COLO668 (cell line): ENCODE results near the gene CENPVL2.
"Not testable (repeated sequence)": the region's sequence is repeated elsewhere in the genome, so short reads cannot be mapped to it uniquely, and the experiment has no call there.

Experiments
- DNase-seq: peaks from one replicate; lab custom pipeline; 2025; ENCODE audit not compliant: unreplicated experiment; lab: John Stamatoyannopoulos, UW

Gene CENPVL2

DNA sequence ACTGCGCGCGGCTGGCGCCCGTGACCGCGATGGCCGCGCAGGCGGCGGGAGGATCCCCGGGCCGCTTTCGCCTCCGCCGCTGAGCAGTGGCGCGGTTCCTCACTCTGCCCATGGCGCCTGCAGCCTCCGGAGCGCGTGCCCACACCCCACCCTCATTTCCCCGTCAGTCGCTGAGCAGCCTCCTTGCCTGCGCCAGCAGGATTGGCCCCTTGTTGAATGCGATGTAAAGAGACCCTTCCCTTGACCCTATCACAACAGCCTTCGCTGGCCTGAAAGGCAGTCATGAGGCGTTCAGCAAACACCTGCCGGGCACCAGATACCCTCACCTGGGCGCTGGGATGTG lies at the start of gene CENPVL2:
CENPVL2 (minus strand) TSS at position 112 of the 343 bp plus-strand sequence; CDS start at position 112, 0 bp downstream.
- not testable (repeated sequence) for DNase-seq

DNA sequence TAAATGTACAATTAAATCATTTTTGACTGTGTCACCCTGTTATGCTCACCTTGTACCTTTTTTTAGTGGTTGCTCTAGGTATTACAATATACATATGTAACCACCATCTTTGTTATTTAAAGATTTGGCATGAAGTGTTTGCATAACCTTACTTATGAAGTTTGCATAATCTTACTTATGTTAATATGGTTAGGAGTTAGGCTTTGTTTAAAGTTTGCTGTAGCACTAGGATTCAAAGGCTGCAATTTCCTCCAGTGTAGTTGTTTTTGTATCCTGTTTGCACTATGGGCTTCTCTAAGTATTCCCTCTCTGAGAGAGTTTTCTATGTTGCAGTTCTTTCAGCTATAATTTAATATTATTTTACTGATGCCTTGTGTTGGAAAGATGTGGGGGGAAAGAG lies 45.6 kb upstream of the CENPVL2 start:
- no peak for DNase-seq

DNA sequence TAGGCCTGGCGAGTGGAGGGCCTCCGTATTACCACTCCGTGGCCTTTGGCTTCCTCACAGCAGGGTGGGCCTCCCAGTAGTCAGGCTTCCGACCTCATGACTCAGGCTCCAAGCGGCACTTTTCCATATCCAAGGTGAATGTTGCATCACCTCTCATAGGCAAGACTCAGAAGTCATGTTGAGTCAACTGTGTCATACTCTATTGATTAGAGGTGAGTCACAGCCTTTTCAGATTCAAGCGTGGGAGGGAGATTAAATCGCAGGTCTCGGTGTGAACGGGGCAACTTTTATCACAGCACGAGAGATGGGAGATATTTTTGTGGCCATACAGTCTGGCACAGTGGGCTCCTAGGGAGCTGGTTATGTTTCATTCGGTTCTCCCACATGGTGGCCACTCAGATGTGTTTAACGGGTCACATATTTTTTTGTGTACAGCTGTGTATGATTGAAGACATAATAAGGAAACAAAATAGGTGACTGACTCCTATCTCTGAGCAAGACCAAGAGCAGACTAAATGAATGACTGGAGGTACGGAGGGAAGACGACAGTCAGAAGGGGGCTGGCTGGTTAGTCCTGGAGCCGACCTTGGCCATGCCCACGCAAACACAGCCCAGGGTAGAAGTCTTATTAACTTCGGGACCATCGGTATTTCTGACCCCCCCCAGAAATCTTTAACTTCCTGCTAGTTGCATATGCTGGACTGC lies 30.5 kb upstream of the CENPVL2 start:
- not testable (repeated sequence) for DNase-seq

DNA sequence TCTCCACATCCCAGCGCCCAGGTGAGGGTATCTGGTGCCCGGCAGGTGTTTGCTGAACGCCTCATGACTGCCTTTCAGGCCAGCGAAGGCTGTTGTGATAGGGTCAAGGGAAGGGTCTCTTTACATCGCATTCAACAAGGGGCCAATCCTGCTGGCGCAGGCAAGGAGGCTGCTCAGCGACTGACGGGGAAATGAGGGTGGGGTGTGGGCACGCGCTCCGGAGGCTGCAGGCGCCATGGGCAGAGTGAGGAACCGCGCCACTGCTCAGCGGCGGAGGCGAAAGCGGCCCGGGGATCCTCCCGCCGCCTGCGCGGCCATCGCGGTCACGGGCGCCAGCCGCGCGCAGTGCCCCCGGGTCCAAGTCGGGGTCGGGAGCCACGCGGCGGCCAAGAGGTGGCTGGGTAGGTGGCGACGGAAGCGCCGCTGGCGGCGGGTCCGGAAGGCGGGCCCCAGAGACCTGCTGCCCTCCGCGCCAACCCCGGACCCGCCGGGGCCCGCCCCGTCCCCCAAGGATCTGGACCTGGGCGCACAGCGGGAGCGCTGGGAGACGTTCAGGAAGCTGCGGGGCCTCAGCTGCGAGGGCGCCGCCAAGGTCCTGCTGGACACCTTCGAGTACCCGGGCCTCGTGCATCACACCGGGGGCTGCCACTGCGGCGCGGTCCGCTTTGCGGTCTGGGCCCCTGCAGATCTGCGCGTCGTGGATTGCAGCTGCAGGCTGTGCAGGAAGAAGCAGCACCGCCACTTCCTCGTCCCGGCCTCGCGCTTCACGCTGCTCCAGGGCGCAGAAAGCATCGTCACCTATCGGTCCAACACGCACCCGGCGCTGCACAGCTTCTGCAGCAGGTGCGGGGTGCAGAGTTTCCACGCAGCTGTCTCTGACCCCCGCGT lies 27.9 kb upstream of the CENPVL2 start, which contains the start of gene CENPVL1:
CENPVL1 (plus strand) TSS at position 236 of the 888 bp plus-strand sequence; CDS start at position 236, 0 bp downstream.
- not testable (repeated sequence) for DNase-seq

DNA sequence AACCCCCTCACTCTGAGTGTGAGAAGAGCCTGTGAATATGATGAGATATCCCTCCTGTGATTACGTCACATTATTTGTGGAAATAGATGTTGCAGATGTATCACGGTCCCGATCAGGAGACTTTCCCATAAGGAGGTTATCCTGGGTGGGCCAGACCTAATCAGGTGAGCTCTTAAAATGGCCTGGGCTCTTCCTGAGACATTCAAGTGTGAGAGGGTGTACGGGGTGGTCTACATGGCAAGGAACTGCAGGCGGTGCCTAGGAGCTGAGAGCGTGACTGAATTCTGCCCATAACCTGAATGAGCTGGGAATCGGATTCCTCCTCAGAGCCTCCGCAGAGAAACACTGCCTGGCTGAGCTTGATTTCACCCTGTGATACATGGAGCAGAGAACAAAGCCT lies 14.8 kb upstream of the CENPVL2 start:
- DNase-seq = no peak

DNA sequence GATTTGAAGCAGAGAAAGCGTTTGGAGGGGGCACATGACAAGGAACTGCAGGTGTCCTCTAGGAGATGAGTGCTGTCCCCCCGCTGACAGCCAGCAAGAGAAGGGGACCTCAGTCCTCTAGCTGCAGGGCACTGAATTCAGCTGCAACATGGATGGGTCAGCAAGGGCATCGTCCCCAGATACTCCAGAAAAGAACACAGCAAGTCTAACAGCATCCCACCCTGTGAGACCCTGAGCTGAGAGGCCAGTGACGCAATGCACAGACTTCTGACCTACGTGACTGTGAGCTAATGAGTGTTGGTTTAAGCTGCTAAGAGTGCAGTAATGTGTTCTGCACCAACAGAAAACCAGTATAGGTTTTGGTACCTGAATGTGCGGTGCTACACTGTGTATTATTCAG lies 11.6 kb upstream of the CENPVL2 start:
- no peak for DNase-seq

DNA sequence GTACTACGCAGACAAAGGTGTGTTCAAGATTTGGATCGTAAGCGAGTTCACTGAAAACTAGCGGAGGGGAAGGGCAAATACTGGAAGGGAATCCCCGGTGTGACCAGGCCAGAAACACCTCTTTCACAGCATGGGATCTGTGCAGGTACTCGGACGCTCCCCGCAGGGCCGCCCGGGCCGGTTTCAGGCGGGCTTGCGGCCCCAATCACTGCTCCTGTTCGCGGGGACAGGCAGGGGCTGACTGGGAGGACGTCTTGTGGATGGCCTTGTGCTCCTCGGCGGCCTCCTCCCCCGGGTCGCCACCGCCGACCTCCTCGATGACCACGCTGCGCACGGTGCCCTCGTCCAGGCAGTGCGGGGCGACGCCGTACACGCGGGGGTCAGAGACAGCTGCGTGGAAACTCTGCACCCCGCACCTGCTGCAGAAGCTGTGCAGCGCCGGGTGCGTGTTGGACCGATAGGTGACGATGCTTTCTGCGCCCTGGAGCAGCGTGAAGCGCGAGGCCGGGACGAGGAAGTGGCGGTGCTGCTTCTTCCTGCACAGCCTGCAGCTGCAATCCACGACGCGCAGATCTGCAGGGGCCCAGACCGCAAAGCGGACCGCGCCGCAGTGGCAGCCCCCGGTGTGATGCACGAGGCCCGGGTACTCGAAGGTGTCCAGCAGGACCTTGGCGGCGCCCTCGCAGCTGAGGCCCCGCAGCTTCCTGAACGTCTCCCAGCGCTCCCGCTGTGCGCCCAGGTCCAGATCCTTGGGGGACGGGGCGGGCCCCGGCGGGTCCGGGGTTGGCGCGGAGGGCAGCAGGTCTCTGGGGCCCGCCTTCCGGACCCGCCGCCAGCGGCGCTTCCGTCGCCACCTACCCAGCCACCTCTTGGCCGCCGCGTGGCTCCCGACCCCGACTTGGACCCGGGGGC lies 567 bp downstream of the CENPVL2 start:
- not testable (repeated sequence) for DNase-seq

DNA sequence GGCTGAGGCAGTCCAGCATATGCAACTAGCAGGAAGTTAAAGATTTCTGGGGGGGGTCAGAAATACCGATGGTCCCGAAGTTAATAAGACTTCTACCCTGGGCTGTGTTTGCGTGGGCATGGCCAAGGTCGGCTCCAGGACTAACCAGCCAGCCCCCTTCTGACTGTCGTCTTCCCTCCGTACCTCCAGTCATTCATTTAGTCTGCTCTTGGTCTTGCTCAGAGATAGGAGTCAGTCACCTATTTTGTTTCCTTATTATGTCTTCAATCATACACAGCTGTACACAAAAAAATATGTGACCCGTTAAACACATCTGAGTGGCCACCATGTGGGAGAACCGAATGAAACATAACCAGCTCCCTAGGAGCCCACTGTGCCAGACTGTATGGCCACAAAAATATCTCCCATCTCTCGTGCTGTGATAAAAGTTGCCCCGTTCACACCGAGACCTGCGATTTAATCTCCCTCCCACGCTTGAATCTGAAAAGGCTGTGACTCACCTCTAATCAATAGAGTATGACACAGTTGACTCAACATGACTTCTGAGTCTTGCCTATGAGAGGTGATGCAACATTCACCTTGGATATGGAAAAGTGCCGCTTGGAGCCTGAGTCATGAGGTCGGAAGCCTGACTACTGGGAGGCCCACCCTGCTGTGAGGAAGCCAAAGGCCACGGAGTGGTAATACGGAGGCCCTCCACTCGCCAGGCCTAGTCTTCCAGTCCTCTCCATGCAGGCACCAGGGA lies 2.8 kb downstream of the CENPVL2 start:
- not testable (repeated sequence) for DNase-seq

DNA sequence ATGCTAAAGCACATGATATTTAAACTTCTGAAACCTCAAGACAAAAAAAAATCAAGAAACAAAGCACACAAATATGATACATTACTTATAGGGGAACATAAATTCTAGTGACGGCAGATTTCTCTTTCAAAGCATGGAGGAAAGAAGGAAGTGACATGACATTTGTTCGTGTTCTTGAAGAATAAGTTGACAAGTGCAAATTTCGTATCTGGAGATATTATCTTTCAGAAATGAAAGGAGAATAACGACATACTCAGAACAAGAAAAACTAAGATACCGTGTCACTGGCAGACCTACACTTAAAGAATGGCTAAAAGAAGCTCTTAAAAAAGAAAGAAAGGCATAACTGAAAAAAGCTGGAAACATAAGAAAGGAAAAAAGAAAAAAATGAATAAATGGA lies 16.6 kb downstream of the CENPVL2 start:
- no peak for DNase-seq

DNA sequence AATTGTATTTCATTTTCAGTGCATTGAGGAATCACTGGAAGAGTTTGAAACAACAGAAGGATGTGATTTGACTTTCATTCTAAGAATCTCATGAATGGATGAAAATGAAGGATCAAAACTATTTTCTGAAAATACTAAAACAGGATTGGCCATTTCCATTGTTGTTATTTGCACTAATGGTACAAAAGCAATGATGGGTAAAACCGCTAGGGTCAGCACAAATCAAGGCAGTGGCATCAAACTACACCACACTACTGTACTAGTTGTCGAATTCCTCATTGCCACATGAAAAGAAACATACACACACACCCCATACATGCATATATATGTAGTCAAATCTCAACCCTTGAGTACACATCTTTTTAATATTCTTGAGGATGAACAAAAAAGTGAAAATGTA lies 39.3 kb downstream of the CENPVL2 start:
- DNase-seq = no peak

DNA sequence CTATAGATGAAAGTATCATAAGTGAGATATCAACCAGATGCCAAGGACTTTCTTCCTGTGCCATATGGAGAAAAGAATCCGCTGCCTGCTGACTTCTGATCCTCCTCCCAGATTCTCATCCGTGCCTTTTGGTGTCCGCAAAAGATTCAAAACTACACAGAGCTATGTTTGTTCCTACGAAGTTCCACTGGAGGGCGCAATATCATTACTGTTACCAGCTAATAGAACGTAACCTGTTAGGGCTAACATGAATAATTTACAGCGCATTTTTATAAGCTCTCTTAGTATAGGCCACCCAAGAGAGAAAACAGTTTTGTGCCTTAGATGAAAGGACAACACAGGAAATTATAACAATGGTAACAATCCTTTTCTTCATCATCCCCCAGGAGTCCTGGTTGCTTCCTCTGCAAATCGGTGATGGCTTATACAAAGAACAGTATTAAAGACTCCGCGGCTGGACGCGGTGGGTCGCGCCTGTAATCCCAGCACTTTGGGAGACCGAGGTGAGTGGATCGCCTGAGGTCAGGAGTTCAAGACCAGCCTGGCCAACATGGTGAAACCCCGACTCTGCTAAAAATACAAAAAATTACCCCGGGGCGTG lies 41.1 kb downstream of the CENPVL2 start:
- no peak for DNase-seq

DNA sequence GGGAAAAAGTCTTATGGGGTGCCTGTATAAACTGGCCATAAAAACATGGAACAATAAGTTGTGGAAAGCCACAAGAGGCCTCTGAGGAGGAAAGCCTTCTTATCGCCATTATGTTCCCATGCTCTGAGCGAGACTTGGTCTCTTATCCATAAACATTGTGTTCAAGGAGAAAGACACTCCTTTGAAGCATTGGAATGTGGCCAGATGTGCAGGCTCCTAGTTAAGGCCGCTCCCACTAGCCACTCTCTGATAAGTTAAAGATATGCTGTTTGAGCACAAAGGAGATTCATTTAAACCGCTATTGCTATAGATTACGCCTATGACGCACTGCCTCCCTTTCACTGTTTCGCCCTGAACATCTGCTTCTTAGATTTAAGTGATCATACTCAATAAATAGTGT lies 46.1 kb downstream of the CENPVL2 start:
- not testable (repeated sequence) for DNase-seq
